ENCODE results near the gene PLEKHA7. TPM values are rescaled to one million over a fixed set of nuclear protein-coding genes. Genes with fewer than 3 reads are reported as not detected.

The PLEKHA7 gene
- total RNA-seq, 4 donors from 2014 or later: 14.7 to 33.5 (median 16.7) TPM

DNA sequence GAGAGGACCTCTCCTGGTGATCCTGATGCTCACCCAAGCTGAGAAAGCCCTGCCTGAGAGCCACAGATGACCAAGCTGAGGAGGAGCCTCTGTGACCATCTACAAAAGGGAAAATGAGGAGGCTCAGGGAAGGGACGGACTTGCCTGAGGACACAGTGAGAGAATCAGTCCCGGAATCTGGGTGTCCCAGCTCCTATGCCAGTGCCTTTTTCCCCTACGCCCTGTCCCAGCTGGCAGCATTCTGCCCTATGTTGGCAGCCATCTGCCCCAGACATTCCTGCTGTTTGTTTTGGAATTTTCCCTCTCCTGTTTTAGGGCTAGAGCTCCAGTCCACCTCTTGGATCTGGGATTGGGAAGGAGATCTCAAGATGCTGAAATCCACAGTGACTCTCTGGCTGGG lies 221.2 kb downstream of the PLEKHA7 start:
- TF ChIP-seq, protein P1, sequence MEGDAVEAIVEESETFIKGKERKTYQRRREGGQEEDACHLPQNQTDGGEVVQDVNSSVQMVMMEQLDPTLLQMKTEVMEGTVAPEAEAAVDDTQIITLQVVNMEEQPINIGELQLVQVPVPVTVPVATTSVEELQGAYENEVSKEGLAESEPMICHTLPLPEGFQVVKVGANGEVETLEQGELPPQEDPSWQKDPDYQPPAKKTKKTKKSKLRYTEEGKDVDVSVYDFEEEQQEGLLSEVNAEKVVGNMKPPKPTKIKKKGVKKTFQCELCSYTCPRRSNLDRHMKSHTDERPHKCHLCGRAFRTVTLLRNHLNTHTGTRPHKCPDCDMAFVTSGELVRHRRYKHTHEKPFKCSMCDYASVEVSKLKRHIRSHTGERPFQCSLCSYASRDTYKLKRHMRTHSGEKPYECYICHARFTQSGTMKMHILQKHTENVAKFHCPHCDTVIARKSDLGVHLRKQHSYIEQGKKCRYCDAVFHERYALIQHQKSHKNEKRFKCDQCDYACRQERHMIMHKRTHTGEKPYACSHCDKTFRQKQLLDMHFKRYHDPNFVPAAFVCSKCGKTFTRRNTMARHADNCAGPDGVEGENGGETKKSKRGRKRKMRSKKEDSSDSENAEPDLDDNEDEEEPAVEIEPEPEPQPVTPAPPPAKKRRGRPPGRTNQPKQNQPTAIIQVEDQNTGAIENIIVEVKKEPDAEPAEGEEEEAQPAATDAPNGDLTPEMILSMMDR (IDR thresholded peaks at IDR 0.05; ENCODE audit: low read depth): no peak

DNA sequence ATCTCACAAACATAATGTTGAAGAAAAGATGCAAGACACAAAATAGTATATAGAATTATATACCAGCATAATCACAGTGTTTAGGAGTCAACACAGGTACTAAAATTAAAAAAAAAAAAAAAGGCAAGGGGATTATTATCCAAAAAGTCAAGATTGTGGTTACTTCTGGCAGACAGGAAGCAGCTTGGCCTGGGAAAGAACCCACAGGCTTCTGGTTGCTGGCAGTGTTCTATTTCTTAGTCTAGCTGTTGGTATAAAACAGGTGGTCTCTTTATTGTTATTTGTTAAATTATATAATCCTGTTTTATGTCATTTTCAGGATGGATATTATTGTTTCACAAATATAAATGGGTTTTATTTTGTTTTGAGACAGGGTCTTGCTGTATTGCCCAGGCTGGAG lies 221.8 kb downstream of the PLEKHA7 start:
- TF ChIP-seq, protein P1 (IDR thresholded peaks at IDR 0.05; ENCODE audit: low read depth): no peak

DNA sequence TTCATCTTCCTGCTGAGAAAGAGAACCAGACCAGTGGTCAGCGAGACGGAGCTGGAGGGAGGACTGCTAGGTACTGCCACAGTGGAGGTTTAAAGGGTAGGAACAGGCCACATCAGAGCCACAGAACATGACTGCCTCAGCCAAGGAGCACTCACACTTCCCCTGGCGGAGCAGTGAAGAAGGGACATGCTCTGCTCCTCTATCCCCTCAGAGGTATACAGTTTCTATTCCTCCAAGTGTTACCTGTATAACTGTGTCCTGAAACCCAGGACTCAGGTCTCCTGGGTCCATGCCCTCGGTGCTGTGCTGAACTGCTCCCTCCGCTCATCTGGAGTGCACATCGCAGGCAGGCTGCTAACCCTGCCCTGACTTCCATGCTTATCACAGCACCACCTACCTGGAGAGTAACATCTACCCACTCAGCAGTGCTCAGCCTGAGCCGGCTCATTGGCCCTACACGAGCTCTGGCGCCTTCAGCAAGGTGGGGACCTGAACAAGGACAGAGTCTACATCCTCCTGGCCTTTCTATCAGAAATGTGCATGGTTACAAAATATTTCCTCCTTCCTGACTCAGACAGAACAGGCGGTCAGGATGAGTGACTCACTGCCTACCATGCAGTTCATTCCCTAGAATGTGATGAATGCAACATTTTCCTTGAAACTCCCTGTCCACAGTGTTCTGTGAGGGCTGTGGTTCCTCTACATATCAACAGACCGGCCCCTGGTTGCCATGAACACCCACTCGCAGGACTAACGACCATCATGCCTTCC lies 222.8 kb downstream of the PLEKHA7 start:
- TF ChIP-seq, protein P1 (IDR thresholded peaks at IDR 0.05; ENCODE audit: low read depth): no peak

DNA sequence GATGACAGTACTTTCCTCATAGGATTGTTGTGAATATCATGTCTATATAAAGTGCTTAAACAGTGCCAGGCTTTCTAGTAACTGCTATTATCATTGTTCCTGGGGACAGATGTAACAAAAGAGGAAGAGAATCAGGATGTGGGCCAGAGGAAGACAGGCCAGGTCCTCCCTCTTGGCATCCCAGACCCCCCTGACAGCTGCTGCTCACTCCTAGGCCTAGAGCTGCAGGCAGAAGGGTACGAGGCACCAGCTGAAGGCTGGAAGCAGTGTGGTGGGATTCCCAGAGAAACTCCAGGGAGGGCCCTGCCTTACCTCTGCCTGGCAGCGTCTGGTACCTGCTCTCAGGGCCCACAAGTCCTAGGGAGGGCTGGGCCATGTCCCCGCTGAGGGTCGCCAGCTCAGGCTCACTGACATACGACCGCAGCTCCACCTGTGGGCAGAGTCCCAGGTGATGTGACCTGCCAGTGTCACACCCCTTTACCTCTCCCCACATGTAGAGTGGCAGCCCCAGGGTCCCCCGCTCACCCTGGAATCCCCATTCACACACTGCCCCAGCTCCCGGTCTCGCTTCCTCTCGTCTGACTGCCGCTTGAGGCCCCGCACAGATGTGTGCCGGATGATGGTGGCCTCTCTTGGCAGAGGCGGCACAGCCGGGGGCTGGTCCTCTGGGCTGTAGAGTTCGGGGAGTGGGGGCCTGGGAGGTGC lies 223.6 kb downstream of the PLEKHA7 start:
- TF ChIP-seq, protein P1 (IDR thresholded peaks at IDR 0.05; ENCODE audit: low read depth): no peak

DNA sequence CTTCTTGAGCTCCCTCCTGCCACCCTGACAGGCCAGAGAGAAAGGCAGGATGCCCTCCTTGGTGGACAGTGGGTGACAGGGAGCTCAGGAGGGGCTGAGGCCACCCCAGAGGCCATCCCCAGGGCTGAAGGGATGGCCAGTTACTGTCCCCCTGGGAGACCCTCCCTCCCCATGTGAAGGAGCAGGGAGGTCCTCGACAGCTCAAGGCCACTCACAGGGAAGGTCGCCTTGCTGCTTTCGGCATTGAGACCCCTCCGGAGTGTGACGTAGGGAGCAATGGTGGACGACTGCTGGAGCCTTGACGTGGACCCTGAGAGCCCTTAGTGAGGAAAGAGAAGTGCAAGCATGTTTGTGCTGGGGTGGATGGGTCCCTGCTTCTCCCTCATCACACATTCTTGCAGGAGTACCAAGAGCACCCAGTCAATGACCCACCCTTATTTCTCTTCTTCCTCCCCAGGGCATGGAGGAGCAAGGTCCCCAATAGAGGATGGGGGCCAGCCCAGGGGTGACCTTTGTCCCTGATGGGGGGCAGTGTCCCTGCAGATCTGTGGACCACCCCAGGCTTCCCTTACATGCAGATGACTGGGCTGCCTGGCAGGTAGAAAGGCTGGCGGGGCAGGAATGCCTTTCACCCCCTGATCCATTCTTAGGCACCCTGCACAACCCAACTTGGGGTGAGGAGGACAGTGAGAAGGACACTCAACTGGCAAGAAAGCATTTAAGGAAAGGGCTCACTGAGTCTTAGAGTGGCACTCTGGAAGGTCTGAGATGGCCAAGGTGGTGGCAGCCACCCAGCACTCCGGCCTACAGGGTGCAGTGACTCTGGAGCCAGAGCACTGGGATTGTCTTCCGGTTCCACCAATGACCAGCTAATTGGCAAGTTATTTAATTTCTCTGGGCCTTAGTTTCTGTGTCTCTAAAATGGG lies 224.4 kb downstream of the PLEKHA7 start:
- TF ChIP-seq, protein P1 (IDR thresholded peaks at IDR 0.05; ENCODE audit: low read depth): no peak

DNA sequence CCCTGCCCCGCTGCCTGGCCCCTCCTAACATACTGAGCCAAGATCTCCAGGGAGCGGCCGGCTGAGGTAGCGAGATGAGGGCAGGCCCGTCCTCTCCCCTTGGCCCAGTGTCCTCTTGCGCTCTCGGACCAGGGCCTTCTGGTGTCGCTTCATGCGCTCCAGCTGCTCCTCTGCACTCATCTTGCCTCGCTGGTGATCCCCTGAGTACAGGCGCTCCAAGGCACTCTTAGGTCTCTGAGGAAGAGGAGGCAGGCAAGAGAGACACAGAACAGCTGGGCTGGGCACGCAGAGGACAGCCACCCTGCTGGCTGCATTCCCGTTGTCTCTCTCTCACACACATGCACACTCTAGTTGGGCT lies 225.2 kb downstream of the PLEKHA7 start:
- TF ChIP-seq, protein P1 (IDR thresholded peaks at IDR 0.05; ENCODE audit: low read depth): no peak

All from subcutaneous adipose tissue (tissue), 4 donors.